Measurements from ENCODE around the gene MORC3.

MORC3 gene

GRCh38 chr21:36347962-36348328 is 27.9 kb downstream of the MORC3 start:
- TF ChIP-seq CTCF (IDR thresholded peaks at IDR 0.05; ENCODE audit: low read depth, low read length, missing control alignments): no peak

GRCh38 chr21:36349315-36349714 is 29.3 kb downstream of the MORC3 start:
- DNase-seq (ENCODE audit: low read depth): no peak
- TF ChIP-seq CTCF (IDR thresholded peaks at IDR 0.05; ENCODE audit: low read depth, low read length, missing control alignments): no peak
- H3K4me3 ChIP-seq (ENCODE audit: low read depth, low read length): no peak overlapping the region

More at GRCh38 chr21:36347962-36348328, 27.9 kb downstream of the MORC3 start:
- no peak overlapping the region for H3K4me3 ChIP-seq (ENCODE audit: low read depth, low read length)
- DNase-seq (ENCODE audit: low read depth): no peak

- DNase-seq (ENCODE audit: low read depth): no peak
- no peak for TF ChIP-seq CTCF (IDR thresholded peaks at IDR 0.05; ENCODE audit: low read depth, low read length, missing control alignments)
- no peak overlapping the region for H3K4me3 ChIP-seq (ENCODE audit: low read depth, low read length)
These were observed 30.4 kb downstream of the MORC3 start for GRCh38 chr21:36350282-36350910.

GRCh38 chr21:36354918-36355680 is 35.1 kb downstream of the MORC3 start:
- H3K4me3 ChIP-seq (ENCODE audit: low read depth, low read length): no peak overlapping the region
- TF ChIP-seq CTCF (IDR thresholded peaks at IDR 0.05; ENCODE audit: low read depth, low read length, missing control alignments): no peak
- DNase-seq (ENCODE audit: low read depth): no peak

GRCh38 chr21:36355868-36356267 is 35.9 kb downstream of the MORC3 start:
- TF ChIP-seq CTCF (IDR thresholded peaks at IDR 0.05; ENCODE audit: low read depth, low read length, missing control alignments): no peak
- DNase-seq (ENCODE audit: low read depth): no peak
- H3K4me3 ChIP-seq (ENCODE audit: low read depth, low read length): no peak overlapping the region

GRCh38 chr21:36359185-36359584 is 39.2 kb downstream of the MORC3 start:
- H3K4me3 ChIP-seq (ENCODE audit: low read depth, low read length): no peak overlapping the region
- TF ChIP-seq CTCF (IDR thresholded peaks at IDR 0.05; ENCODE audit: low read depth, low read length, missing control alignments): no peak
- no peak for DNase-seq (ENCODE audit: low read depth)

Measured in GM12864 (cell line).